Stimulated activated CD4-positive, alpha-beta T cell treated with anti-CD3 and anti-CD28 coated beads, Interleukin-4, amount 100 ng/mL, for 24 hours (primary cell): ENCODE measurements around the gene C1orf74.

ENCODE experiments used
- DNase-seq: peaks from one replicate; pipeline ENCODE4 v3.0.0-alpha.2; 2020

The C1orf74 gene

DNA sequence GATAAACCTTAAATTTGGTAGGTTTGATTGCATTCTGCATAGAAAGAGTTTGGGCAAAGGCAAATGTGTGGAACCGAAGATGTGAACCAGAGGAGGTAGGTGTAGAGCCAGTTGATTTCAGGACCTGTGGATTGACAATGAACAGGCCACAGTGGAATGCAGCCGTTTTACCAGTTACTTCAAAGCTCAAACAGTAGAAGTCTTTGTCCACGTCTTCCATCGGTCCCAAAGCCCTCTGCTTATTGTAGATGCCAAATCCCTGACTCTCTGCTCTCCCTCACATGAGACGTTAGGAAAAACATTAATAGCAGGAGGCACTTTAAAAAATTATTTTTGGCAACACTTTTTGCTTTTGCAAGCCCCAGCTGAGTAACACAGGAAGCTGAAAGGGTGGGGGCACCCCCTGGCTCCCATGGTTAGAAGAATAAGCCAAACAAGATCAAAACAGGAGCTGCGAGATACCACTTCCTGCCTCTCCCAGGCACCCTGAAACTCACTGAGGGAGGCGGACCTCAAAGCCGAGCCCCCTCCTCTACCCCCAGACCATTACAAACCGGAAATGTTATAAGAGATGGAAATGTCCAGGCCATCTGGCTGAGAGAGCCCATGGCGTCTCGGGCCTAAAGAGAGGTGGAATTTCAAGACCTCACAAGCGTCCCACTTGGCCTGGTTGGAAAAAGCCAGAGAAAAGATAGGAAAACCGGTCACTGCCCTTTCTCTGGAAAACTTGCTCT is 15.0 kb downstream of the C1orf74 start:
- peak; percentile 83 for DNase-seq

DNA sequence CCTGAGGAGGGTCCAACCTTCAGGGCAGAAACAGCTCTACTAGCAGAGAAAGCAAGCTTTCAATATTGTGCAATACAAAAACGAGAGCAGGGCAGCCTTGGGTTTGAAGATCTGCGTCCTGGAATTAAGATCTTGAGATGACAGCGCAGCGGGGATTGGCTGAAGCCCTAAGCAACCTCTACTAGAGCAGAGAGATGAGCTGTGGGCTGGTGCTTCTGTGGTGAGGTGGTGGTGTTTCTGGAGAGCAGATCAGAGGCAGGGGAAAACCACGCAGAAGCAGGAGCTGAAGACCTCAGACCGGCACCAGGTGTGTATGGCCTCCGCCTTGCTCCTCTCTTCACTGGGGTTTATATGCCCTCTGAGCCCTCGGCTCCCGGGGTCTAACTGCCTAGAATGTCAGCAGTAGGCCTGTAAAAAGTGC is 16.0 kb downstream of the C1orf74 start:
- DNase-seq, result peak; percentile 87

GRCh38 chr1:209767706-209768105 is 16.7 kb downstream of the C1orf74 start:
- no peak for DNase-seq

DNA sequence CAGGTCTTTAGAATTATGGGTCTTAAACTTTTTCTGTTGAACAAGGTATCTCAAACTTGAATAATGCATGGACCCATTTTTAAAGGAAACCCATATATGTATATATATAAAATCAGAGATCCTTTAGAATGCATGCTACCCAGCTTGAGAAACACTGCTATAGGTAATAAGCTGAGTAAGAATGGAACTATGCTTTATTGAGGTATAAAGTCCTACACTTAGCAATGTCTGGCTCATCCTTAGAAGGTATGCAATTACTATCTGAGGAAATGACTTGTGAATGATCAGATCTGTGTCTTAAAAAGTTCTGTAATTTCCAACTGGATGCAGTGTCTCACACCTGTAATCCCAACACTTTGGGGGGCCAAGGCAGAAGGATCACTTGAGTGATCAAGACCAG is 17.3 kb downstream of the C1orf74 start:
- DNase-seq, result no peak

- no peak for DNase-seq
Observed at GRCh38 chr1:209766051-209766450, 18.3 kb downstream of the C1orf74 start.

DNA sequence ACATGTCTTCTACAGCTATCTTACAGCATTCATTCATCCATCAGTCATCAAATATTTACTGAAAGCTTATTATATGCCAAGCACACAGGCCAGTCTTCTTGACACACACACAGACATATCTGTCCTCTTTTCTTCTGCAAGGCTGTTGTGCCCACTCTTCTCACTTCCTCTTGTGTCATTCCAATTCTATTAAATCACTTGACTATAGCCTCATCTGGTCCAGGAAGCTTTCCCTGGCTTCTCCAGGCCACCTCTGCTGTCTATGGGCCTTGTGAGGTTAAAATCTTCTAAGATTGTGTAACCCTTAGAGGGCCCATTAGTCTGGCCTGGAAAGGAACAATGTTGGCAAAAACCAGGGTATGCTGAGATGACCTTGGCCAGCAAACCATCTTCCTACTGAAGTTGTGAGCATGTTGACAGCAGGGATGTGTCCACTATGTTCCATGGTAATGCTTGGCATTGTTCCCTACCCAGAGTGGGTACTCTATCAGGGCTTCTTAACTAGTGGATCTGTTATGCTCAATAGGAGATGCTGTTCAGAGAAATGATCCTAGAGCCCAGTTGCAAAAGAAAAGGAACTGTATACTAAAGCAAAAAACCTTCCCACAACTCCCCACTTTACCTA is 23.2 kb downstream of the C1orf74 start:
- DNase-seq, result no peak

GRCh38 chr1:209759829-209760359 is 24.5 kb downstream of the C1orf74 start:
- DNase-seq, result no peak

DNA sequence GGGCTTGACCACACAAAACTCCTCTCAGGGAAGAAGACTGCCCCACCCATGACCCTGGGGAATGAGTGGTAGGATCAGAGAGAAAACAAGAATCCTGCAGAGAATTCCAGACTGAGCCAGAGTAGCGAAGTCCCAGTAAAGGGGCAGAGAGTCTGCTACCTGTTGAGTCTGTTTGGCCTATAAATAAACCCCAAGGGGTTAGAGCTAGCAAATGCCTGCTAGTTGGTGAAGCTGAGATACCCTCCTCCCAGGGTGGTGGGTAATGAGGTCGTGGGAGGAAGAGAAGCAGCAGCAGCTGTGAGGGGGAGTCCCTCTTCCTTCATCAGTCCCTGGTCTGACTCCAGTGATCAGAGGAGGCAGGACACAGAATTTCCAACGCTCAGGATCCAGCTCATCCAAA is 26.0 kb downstream of the C1orf74 start:
- DNase-seq, result no peak

DNA sequence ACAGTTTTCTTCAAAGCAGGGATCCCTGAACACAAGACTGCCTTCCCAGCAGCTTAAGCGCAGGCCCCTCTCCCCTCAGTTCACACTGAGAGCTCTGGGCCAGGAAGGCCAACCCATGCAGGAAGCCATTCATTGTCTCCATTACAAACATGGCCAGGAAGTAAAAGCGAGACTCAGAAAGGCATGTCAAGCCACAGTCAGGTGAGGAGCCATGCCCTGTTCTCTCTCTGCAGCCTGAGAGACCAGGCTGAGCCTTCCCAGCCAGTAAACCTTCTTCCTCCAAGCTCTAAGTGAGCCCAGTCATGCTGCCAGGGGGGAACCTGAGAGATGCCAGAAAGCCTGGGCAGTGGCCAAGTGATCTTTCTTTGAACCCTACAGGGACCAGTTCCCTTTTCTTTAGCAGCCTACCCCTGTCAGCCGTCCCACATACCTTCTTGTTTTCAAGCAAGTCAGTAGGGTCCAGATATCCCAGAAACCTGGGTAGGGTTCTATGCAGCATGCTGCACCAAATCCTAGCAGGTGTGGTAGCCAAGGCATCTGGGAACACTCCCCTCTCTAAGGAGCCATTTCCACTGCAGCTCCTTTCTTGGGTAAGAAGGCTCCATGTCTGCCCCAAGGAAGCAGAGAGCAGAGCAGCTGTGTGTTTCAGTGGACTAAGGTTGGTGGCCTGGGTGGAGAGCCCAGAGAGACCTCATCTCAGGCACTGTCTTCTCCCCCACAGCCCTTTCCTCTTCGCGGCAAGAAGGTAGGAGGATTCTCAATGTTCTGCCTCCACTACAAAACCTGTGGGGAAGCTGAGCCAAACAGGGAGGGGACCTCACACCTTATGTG is 27.5 kb downstream of the C1orf74 start:
- DNase-seq, result peak; percentile 37

- peak; percentile 83 for DNase-seq
Observed at GRCh38 chr1:209755926-209756614, 28.3 kb downstream of the C1orf74 start, which contains the start of gene TRAF3IP3. Gene TRAF3IP3 (plus strand): TSS chr1:209756053. CDS start chr1:209760040, 3,987 bp downstream.

DNA sequence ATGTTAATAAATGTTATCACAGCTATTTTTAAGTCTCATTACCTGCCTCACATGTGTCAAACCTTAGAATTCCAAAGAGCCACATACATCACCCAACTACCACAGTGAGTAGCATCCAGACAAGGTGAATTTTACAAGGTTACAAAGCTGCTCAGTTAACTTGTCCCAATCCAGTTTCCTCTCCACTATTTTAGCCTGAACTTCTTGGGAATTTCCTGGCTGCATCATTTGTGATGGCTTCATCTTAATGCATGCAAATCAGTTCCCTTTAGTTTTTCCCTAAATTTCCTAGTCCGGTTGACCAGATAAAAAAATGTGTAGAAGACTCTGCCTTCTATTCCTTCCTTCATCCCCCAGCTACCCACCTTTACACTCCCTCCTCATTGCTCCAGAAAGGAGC is 29.1 kb downstream of the C1orf74 start:
- DNase-seq, result no peak

GRCh38 chr1:209752890-209753289 is 31.5 kb downstream of the C1orf74 start:
- DNase-seq, result no peak

- DNase-seq, result peak; percentile 60
Observed at GRCh38 chr1:209751627-209752231, 32.6 kb downstream of the C1orf74 start.

- no peak for DNase-seq
Observed at GRCh38 chr1:209749670-209750323, 34.6 kb downstream of the C1orf74 start.

- no peak for DNase-seq
Observed at GRCh38 chr1:209749205-209749604, 35.2 kb downstream of the C1orf74 start.

DNA sequence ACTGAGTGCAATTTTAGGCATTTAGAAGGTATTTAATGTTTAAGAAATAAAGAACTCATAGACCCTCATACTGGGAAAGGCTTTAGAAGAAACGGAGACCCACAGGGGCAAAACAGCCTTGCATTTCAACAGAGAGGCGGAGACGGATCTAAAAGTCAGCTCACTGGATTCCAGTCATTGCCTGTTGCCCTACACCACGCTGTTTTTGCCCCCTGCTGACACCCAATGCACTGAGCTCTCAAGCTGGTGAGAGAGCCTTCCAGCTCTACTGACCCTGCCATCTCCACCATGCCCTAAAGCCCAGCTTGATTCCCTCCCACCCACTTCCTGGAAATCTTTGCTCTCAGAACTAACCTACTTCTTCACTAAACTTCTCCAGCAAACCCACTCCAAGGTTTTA is 35.7 kb downstream of the C1orf74 start:
- no peak for DNase-seq

DNA sequence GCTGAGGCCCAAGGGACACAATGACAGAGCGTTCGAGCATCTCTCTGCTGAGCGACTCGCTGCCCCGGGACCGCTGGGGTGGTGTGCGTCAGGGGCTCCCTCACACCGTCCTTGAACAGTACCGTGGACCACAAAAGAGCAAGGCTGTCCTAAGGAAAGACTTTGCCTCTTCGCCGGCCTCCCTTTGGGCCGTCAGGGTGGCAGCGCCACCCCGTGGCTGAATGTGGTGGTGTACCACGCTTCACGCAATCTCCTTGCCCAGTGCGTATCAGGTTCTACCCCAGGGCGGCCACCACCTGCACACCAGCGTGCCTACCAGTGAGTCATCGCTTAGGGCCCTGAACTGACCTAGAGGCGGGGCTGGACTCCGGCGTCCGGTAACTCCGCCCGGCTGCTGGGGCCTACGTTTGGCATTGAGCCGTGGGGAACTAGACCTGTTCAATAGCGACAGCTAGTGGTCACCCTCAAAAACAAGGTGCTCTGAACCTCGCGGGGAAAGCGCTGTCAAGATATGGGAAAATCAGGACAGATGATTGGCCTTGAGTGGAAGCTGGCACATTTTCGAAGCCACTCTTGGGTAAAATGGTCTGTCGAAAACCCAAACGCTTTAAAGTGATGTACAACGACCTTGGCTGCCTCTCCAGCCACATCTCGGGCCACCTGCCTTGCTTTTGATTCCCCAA is 36.6 kb downstream of the C1orf74 start:
- DNase-seq, result peak; percentile 90

- DNase-seq, result no peak
Observed at GRCh38 chr1:209746451-209747165, 37.8 kb downstream of the C1orf74 start.

GRCh38 chr1:209743145-209743482 is 41.2 kb downstream of the C1orf74 start:
- no peak for DNase-seq

DNA sequence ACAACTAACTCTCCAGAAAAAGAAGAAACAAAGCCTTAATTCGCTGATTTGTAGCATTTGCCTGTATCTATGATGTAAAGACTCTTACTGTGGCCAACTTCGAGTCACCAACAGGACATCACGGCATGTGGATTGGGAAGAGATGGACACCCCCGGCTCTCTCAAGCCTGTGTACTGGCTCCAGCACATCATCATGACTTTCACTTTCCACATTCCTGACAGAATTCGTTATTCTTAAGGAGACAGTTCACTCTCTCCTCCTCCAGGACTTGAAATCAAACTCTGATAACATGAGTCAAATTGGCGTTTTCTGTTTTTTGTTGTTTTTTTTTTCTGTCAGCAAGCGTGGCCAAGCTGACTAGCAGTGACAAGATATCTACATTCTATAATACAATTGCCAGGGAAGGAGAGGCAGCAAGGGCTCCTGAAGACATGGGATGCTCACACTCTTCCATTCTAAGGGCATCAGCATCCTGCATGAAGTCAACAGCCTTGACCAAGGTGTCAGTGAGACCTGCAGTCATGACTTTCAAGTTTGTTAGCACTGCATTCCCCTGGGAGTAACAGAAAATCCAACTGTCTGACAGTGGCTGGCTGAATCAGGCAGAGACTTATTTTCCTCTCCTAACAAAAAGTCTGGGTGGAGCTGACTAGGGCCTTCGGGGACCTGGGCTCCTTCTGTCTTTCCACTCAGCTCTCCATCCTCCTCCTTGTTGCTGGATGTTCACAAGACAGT is 41.8 kb downstream of the C1orf74 start:
- DNase-seq, result no peak
